ENCODE results near the gene ZNF570.

ZNF570 gene

GRCh38 chr19:37468961-37469777 lies at the start of gene ZNF570:
Gene ZNF570 (plus strand): TSS chr19:37469356. CDS start chr19:37470355, 999 bp downstream.
- DNase-seq (ENCODE audit: low read depth), result peak; percentile 90
- TF ChIP-seq, protein P1, sequence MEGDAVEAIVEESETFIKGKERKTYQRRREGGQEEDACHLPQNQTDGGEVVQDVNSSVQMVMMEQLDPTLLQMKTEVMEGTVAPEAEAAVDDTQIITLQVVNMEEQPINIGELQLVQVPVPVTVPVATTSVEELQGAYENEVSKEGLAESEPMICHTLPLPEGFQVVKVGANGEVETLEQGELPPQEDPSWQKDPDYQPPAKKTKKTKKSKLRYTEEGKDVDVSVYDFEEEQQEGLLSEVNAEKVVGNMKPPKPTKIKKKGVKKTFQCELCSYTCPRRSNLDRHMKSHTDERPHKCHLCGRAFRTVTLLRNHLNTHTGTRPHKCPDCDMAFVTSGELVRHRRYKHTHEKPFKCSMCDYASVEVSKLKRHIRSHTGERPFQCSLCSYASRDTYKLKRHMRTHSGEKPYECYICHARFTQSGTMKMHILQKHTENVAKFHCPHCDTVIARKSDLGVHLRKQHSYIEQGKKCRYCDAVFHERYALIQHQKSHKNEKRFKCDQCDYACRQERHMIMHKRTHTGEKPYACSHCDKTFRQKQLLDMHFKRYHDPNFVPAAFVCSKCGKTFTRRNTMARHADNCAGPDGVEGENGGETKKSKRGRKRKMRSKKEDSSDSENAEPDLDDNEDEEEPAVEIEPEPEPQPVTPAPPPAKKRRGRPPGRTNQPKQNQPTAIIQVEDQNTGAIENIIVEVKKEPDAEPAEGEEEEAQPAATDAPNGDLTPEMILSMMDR (conservative IDR thresholded peaks at IDR 0.05; ENCODE audit: low read depth, low read length), result no peak
- peak within 1 kb of the TSS; percentile 98 for H3K4me3 ChIP-seq (ENCODE audit: low read depth, low read length)

DNA sequence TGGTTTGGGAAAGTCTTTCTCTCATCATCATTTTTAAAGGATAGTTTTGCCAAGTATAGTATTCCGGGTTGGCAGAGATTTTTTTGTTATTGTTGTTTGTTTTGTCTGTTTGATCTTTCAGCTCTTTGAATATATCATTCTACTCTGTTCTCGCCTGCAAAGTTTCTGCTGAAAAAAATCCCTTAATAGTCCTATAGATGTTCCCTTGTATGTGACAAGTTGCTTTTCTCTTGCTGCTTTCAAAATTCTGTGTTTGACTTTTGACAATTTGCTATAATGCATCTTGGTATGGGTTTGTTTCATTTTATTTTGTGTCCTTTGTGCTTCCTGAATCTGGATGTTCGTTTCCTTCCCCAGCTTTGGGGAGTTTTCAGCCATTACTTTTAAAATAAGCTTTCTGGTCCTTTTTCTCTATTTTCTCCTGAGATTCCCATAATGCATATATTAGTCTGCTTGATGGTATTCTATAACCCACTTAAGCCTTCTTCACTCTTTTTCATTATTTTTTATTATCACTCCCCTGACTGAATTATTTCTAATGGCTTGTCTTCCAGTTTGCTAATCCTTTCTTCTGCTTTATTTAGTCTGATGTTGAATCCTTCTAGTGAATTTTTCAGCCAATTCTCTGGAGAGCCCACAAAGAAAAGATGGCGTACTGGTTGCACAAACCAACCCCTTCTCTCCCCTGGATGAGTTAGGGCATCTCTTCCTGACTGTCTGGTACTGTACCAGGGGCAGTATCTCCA lies 16.5 kb upstream of the ZNF570 start:
- no peak for DNase-seq (ENCODE audit: low read depth)
- TF ChIP-seq, protein P1 (conservative IDR thresholded peaks at IDR 0.05; ENCODE audit: low read depth, low read length), result no peak
- no peak overlapping the region for H3K4me3 ChIP-seq (ENCODE audit: low read depth, low read length)

GRCh38 chr19:37466277-37466797 lies 2.8 kb upstream of the ZNF570 start:
- no peak for DNase-seq (ENCODE audit: low read depth)
- peak overlapping the region; percentile 91 for H3K4me3 ChIP-seq (ENCODE audit: low read depth, low read length)
- TF ChIP-seq, protein P1 (conservative IDR thresholded peaks at IDR 0.05; ENCODE audit: low read depth, low read length), result no peak

DNA sequence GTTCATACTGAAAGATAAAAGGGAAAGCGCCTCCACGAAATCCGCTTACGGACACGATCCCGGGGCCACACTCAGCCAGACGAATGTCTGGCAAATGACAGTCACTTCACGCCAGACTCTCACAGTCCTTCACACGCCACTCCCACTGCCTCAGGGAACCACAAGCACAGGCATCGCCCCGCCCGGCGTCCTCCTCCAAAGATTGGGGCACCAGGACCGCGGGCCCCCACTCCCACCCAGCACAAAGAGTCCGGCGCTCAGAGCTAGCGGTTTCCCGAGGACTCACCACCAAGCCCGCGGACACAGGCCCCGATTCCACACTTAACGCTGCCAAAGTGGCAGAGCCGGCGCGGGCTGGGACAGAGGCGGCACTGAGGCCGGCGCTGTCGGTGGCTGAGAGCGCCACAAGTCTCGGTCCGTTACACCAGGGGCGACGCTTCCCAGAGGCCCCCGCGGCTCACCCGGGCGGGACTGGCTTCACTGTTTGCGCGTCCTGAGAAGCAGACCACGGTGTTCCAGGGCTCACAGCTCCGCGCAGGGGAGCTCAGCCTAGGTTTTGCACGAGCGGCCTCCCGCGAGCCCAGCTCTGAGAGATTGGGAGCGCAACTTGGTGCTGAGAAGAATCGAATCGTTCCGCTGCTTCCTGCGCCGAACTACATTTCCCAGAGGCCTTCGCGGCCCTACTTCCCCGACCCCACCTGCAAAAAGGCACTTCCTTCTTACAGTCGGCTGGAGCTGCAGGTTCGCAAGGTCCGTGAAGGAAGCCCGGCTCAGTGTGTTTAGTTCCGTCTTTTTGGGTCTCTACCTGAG lies 2.2 kb upstream of the ZNF570 start, which contains the start of gene ZNF569:
ZNF569 (minus strand) TSS at position 647 of the 810 bp plus-strand sequence. CDS start 22,523 bp downstream, outside the sequence.
- TF ChIP-seq, protein P1 (conservative IDR thresholded peaks at IDR 0.05; ENCODE audit: low read depth, low read length), result peak; percentile 4
- peak; percentile 98 for DNase-seq (ENCODE audit: low read depth)

DNA sequence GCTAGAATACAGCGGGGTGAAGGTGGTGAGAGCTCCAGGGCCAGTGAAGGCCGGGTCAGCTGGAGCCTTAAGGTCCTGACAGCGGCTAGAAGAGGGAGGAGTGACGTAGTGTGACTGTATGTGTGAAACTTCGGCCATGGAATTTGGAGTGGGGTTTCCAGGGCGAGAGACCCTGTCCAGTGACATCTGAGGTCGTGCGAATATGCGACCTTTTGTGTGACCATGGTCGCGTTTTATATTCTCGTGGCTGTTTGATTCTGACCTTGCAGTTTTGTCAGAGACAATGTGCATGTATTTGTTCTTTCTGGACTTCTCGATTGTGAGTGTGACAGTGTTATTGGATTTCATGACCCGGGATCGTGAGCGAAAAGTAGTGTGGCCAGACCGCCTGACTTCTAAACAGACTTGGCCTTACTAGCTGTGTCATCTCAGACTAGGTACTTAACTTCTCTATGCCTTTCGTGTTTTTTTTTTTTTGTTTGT lies 1.5 kb upstream of the ZNF570 start:
- H3K4me3 ChIP-seq (ENCODE audit: low read depth, low read length), result peak overlapping the region; percentile 91
- no peak for DNase-seq (ENCODE audit: low read depth)
- TF ChIP-seq, protein P1 (conservative IDR thresholded peaks at IDR 0.05; ENCODE audit: low read depth, low read length), result no peak

More for the DNA sequence above, 2.2 kb upstream of the ZNF570 start, which contains the start of gene ZNF569:
- H3K4me3 ChIP-seq (ENCODE audit: low read depth, low read length), result peak within 1 kb of the TSS; percentile 98

- H3K4me3 ChIP-seq (ENCODE audit: low read depth, low read length), result peak overlapping the region; percentile 98
- peak; percentile 6 for DNase-seq (ENCODE audit: low read depth)
- TF ChIP-seq, protein P1 (conservative IDR thresholded peaks at IDR 0.05; ENCODE audit: low read depth, low read length), result no peak
These were observed 1.1 kb downstream of the ZNF570 start for GRCh38 chr19:37470216-37470615.
